K562 (cell line): Measurements from ENCODE around the gene LRRC74B. TPM values are rescaled to one million over a fixed set of nuclear protein-coding genes. Genes with fewer than 3 reads are reported as not detected.

Experiments
- CEBPG ChIP-seq, 3 experiments: fragments of 200-800 bp in 1 of 3; sonication (Bioruptor generic) in 1 of 3; sonication (generic) in 1 of 3; formaldehyde crosslinking in 1 of 3; IDR thresholded peaks in 2 of 3; conservative IDR thresholded peaks in 1 of 3; 2 replicates each; pipeline versions ENCODE4 v1.6.1 to v1.8.0; 2016 to 2022; ENCODE audit warnings: missing compliant biosample characterization in 2 of 3, missing genetic modification characterization in 2 of 3, mild to moderate bottlenecking in 1 of 3, missing genetic modification reagents in 1 of 3
- GABPB1 ChIP-seq: sonication (generic); formaldehyde crosslinking; IDR thresholded peaks from 2 replicates; pipeline ENCODE4 v1.8.0; 2022; ENCODE audit warnings: mild to moderate bottlenecking, missing genetic modification reagents
- KLF6 ChIP-seq: fragments of 250-450 bp; sonication (Bioruptor Pico); IDR thresholded peaks from 2 replicates; pipeline ENCODE4 v1.4.0; 2020; ENCODE audit warnings: mild to moderate bottlenecking, moderate library complexity, borderline replicate concordance
- MBD2 ChIP-seq: sonication (generic); IDR thresholded peaks from 2 replicates; pipeline ENCODE4 v1.6.1; 2016; ENCODE audit warnings: low read depth, borderline replicate concordance
- PCBP2 ChIP-seq: fragments of 200-400 bp; formaldehyde crosslinking; IDR thresholded peaks from 2 replicates; pipeline ENCODE4 v1.6.1; 2018; ENCODE audit warnings: low read length, low read depth, mild to moderate bottlenecking, moderate library complexity; ENCODE audit not compliant: poor library complexity, severe bottlenecking
- RBM39 ChIP-seq: fragments of 200-400 bp; formaldehyde crosslinking; optimal IDR thresholded peaks from 2 replicates; pipeline ENCODE3; 2018; ENCODE audit warnings: low read depth, low read length
- SIN3A ChIP-seq, 2 experiments: fragments of 150-350 bp in 1 of 2; IDR thresholded peaks; 2 replicates each; pipeline ENCODE4 v1.6.1; 2011 to 2016; ENCODE audit warnings: borderline replicate concordance in 2 of 2, low read depth in 2 of 2, low read length in 2 of 2, mild to moderate bottlenecking in 2 of 2, moderate library complexity in 2 of 2; ENCODE audit not compliant: control insufficient read depth in 1 of 2
- SIX5 ChIP-seq, 2 experiments: IDR thresholded peaks; 2 replicates each; pipeline ENCODE4 v1.6.1; 2011; ENCODE audit warnings: low read length in 2 of 2, borderline replicate concordance in 1 of 2, low read depth in 1 of 2, mild to moderate bottlenecking in 1 of 2, moderate library complexity in 1 of 2; ENCODE audit not compliant: insufficient read depth in 1 of 2
- SMARCC2 ChIP-seq: fragments of 450-650 bp; IDR thresholded peaks from 2 replicates; pipeline ENCODE4 v1.6.1; 2017; ENCODE audit warnings: antibody characterized with exemption, moderate library complexity, mild to moderate bottlenecking, low read depth
- SREBF1 ChIP-seq: fragments of 150-350 bp; IDR thresholded peaks from 2 replicates; pipeline ENCODE4 v1.6.1; 2014; ENCODE audit warnings: antibody characterized with exemption, low read depth, low read length, borderline replicate concordance
- TARDBP ChIP-seq: fragments of 450-650 bp; IDR thresholded peaks from 2 replicates; pipeline ENCODE4 v1.6.1; 2016
- TSHZ1 ChIP-seq: fragments of 250-450 bp; sonication (Bioruptor Pico); IDR thresholded peaks from 2 replicates; pipeline ENCODE4 v1.4.0; 2020; ENCODE audit warnings: mild to moderate bottlenecking, moderate library complexity
- ZNF282 ChIP-seq: sonication (generic); formaldehyde crosslinking; IDR thresholded peaks from 2 replicates; pipeline ENCODE4 v1.8.1; 2023; ENCODE audit warnings: missing genetic modification reagents
- ZNF695 ChIP-seq: fragments of 450-650 bp; formaldehyde crosslinking; IDR thresholded peaks from 2 replicates; pipeline ENCODE4 v1.4.0; 2020; ENCODE audit warnings: mild to moderate bottlenecking, moderate library complexity
- polyA plus RNA-seq, 8 experiments: library from polyadenylated mRNA; depleted of rRNA in 4 of 8; stranded (reverse) in 5 of 8; unstranded in 3 of 8; fragments of >200 nt; fragmentation: Nextera tagmentation in 2 of 8; fragmentation: Illumina TruSeq in 1 of 8; extraction: Ambion mirVana in 2 of 8; extraction: Trizol in 1 of 8; gene quantifications; 2 replicates each; pipeline versions ENCODE4 v1.2.1 to v1.2.3, GENCODE V29; 2011 to 2014; ENCODE audit warnings: inconsistent platforms in 1 of 8, missing spikeins in 1 of 8
- total RNA-seq, 7 experiments: library from RNA; depleted of rRNA in 6 of 7; stranded (reverse); fragments of >200 nt in 6 of 7; fragmentation: Illumina TruSeq in 2 of 7; extraction: Trizol in 2 of 7; gene quantifications; 2 replicates each; pipeline versions ENCODE4 v1.2.1 to v1.2.3, GENCODE V29; 2011 to 2021; ENCODE audit warnings: low replicate concordance in 1 of 7
- TF ChIP-seq, protein P1 (sequence below): fragments of 450-650 bp; formaldehyde crosslinking; IDR thresholded peaks from 2 replicates; pipeline ENCODE4 v1.4.0; 2022; ENCODE audit warnings: missing genetic modification characterization
- TF ChIP-seq, protein P2 (sequence below): fragments of 450-650 bp; formaldehyde crosslinking; IDR thresholded peaks from 2 replicates; pipeline ENCODE4 v1.4.0; 2020; ENCODE audit warnings: mild to moderate bottlenecking, mixed read lengths
- TF ChIP-seq, protein P3 (sequence below): fragments of 250-450 bp; sonication (Bioruptor Pico); IDR thresholded peaks from 2 replicates; pipeline ENCODE4 v1.8.0; 2021; ENCODE audit warnings: moderate library complexity, mild to moderate bottlenecking, inconsistent platforms

LRRC74B gene
- total and polyA plus RNA-seq, 9 of the 15 experiments (the other 6 are each of a cell fraction or from before 2014, with no cell fraction given) = not detected

DNA sequence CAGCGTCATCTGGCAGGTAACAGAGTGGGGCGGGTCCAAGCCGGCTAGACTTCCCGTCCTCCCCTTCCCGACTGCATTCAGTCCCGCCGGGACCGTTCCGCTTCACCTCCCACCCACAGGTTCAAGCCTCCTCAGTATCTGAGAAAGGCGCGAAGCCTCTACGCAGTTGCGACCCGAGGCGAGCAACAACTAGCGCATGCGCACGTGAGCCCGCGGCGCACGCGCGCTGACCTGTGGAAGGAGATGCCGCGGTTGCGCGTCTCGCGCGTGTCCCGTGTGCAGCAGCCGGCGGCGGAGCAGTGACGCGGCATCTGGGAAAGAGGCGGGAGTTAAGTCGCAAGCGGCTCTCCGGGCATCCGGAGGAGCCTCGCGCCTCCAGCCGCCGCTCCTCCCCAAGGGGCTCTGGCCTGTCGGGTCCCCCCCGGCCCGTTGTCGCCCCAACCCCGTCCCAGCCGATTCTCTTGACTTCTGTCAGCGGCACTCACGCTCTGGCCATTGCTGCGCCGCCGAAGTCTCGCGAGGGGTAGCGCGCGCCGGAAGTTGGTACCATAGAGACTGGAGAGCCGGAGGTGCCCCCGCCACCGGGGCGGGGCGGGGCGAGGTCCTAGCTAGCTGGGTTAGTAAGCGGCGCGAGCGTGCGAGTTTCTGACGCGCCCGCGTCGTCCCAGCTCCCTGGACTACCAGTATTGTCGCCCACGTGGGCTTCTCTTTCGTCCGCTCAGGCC is 44.0 kb upstream of the LRRC74B start, which contains the start of gene THAP7 (continued):
- TF ChIP-seq TSHZ1 (peak; percentile 16), SIN3A (IDR thresholded peaks at IDR 0.05; ENCODE audit: borderline replicate concordance in 2 of 2, control insufficient read depth in 1 of 2, low read depth in 2 of 2, low read length in 2 of 2) (peak in 1 of 2 experiments; percentile 97; a peak in 2 of 4 replicates), PCBP2 (no peak), ZNF695 (CRISPR knock-in tag) (peak; percentile 5; the same call in 1 of the 2 replicates), MBD2 (no peak), CEBPG (CRISPR knock-in tag; IDR thresholded peaks at IDR 0.05) (no peak), CEBPG (tag; conservative IDR thresholded peaks at IDR 0.05 in 1 of 2, IDR thresholded peaks at IDR 0.05 in 1 of 2) (peak in 1 of 2 experiments; percentile 4; a peak in 1 of 4 replicates), GABPB1 (CRISPR knock-in tag) (no peak), ZNF282 (CRISPR knock-in tag) (no peak), RBM39 (no peak), KLF6 (CRISPR knock-in tag) (peak; percentile 89), SREBF1 (peak; percentile 82), SMARCC2 (no peak), SIX5 (IDR thresholded peaks at IDR 0.05; ENCODE audit: borderline replicate concordance in 1 of 2, insufficient read depth in 1 of 2, low read depth in 1 of 2, low read length in 2 of 2) (peak in 1 of 2 experiments; percentile 32; a peak in 2 of 4 replicates), TARDBP (no peak)
- TF ChIP-seq, protein P1, sequence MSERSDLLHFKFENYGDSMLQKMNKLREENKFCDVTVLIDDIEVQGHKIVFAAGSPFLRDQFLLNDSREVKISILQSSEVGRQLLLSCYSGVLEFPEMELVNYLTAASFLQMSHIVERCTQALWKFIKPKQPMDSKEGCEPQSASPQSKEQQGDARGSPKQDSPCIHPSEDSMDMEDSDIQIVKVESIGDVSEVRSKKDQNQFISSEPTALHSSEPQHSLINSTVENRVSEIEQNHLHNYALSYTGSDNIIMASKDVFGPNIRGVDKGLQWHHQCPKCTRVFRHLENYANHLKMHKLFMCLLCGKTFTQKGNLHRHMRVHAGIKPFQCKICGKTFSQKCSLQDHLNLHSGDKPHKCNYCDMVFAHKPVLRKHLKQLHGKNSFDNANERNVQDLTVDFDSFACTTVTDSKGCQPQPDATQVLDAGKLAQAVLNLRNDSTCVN = peak; percentile 88
- TF ChIP-seq, protein P2, sequence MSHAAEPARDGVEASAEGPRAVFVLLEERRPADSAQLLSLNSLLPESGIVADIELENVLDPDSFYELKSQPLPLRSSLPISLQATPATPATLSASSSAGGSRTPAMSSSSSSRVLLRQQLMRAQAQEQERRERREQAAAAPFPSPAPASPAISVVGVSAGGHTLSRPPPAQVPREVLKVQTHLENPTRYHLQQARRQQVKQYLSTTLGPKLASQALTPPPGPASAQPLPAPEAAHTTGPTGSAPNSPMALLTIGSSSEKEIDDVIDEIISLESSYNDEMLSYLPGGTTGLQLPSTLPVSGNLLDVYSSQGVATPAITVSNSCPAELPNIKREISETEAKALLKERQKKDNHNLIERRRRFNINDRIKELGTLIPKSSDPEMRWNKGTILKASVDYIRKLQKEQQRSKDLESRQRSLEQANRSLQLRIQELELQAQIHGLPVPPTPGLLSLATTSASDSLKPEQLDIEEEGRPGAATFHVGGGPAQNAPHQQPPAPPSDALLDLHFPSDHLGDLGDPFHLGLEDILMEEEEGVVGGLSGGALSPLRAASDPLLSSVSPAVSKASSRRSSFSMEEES (CRISPR knock-in tag) = peak; percentile 87
- TF ChIP-seq, protein P3, sequence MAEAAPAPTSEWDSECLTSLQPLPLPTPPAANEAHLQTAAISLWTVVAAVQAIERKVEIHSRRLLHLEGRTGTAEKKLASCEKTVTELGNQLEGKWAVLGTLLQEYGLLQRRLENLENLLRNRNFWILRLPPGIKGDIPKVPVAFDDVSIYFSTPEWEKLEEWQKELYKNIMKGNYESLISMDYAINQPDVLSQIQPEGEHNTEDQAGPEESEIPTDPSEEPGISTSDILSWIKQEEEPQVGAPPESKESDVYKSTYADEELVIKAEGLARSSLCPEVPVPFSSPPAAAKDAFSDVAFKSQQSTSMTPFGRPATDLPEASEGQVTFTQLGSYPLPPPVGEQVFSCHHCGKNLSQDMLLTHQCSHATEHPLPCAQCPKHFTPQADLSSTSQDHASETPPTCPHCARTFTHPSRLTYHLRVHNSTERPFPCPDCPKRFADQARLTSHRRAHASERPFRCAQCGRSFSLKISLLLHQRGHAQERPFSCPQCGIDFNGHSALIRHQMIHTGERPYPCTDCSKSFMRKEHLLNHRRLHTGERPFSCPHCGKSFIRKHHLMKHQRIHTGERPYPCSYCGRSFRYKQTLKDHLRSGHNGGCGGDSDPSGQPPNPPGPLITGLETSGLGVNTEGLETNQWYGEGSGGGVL (CRISPR knock-in tag) = no peak
